ENCODE data around the gene DENND2D.

DENND2D gene

GRCh38 chr1:111164151-111164550 lies 36.3 kb downstream of the DENND2D start:
- DNase-seq: no peak

GRCh38 chr1:111163363-111163762 lies 37.1 kb downstream of the DENND2D start:
- DNase-seq: no peak

GRCh38 chr1:111162488-111162880 lies 38.0 kb downstream of the DENND2D start:
- no peak for DNase-seq

GRCh38 chr1:111161843-111162487 lies 38.5 kb downstream of the DENND2D start:
- DNase-seq: peak; percentile 3

- DNase-seq: no peak
These were observed 43.0 kb downstream of the DENND2D start for GRCh38 chr1:111157431-111157830.

GRCh38 chr1:111154021-111154999 lies 46.1 kb downstream of the DENND2D start:
- DNase-seq: no peak

GRCh38 chr1:111151838-111152237 lies 48.6 kb downstream of the DENND2D start:
- DNase-seq: no peak

- DNase-seq: no peak
These were observed 52.0 kb downstream of the DENND2D start for GRCh38 chr1:111148376-111148881.

GRCh38 chr1:111147948-111148347 lies 52.5 kb downstream of the DENND2D start:
- DNase-seq: no peak

GRCh38 chr1:111145963-111146768 lies 54.3 kb downstream of the DENND2D start:
- DNase-seq: no peak

GRCh38 chr1:111145542-111145941 lies 54.9 kb downstream of the DENND2D start:
- no peak for DNase-seq

- DNase-seq: no peak
These were observed 58.0 kb downstream of the DENND2D start for GRCh38 chr1:111142356-111142975.

- DNase-seq: no peak
These were observed 58.9 kb downstream of the DENND2D start for GRCh38 chr1:111141245-111142220.

GRCh38 chr1:111140680-111140967 lies 59.8 kb downstream of the DENND2D start:
- DNase-seq: no peak

- DNase-seq: peak; percentile 90
These were observed 60.3 kb downstream of the DENND2D start, which contains the start of the genes CEPT1 and DRAM2 for GRCh38 chr1:111139956-111140679. Gene CEPT1, plus strand, starts transcription at chr1:111140223. Its CDS starts 7,492 bp downstream, at chr1:111147715. Gene DRAM2, minus strand, starts transcription at chr1:111140093. Its CDS starts 8,539 bp downstream, at chr1:111131554.

GRCh38 chr1:111139324-111139955 lies 61.0 kb downstream of the DENND2D start:
- DNase-seq: peak; percentile 32

All from NCI-H2029 (cell line).